Sciatic nerve (tissue), 2 donors: ENCODE results near the gene WDR59. TPM values are rescaled to one million over a fixed set of nuclear protein-coding genes. Genes with fewer than 3 reads are reported as not detected.
"Not testable (repeated sequence)": the region's sequence is repeated elsewhere in the genome, so short reads cannot be mapped to it uniquely, and the experiment has no call there.

ENCODE experiments used
- ATAC-seq: fragments of 200-7000 bp; cut with Tn5 transposase; one replicate; pipeline ENCODE4 v1.9.1; 2020; ENCODE audit warnings: mild to moderate bottlenecking, moderate library complexity
- DNase-seq: peaks from one replicate; pipeline ENCODE4 v3.0.0-alpha.2; 2020; ENCODE audit warnings: low spot score
- intact Hi-C: fragments of 100-400 bp; cut with DNase I; formaldehyde crosslinking; loops from one replicate; pipeline ENCODE4 v1.14.2; 2022
- total RNA-seq: library from RNA; stranded (reverse); fragmentation: NEBNext Ultra II Directional; extraction: Animal tissue kit (Norgen Biotek cat#: 25700); gene quantifications from one replicate; pipeline ENCODE4 v1.2.1, GENCODE V29; 2021
- donor health status: DM: no; HTN: no; CAD: no.
- donor health status: DM: no; HTN: no; CAD: no.

The WDR59 gene
- total RNA-seq, 1 donor from 2014 or later = 95.4 TPM

DNA sequence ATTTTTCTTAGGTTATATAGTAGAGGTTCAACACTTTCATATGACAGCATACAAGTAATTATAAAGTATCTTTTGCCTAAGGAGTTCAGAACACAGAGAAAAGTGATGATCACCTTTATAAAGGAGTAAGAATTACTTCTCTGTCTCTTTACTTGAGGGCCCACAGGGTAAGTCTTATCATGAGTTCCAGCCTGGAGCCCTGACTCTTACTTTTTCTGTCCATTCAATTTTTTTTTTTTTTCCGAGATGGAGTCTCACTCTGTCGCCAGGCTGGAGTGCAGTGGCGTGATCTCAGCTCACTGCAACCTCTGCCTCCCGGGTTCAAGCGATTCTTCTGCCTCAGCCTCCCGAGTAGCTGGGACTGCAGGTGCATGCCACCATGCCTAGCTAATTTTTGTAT lies 28.2 kb upstream of the WDR59 start:
- intact Hi-C loops, DNase-seq: not testable (repeated sequence)

DNA sequence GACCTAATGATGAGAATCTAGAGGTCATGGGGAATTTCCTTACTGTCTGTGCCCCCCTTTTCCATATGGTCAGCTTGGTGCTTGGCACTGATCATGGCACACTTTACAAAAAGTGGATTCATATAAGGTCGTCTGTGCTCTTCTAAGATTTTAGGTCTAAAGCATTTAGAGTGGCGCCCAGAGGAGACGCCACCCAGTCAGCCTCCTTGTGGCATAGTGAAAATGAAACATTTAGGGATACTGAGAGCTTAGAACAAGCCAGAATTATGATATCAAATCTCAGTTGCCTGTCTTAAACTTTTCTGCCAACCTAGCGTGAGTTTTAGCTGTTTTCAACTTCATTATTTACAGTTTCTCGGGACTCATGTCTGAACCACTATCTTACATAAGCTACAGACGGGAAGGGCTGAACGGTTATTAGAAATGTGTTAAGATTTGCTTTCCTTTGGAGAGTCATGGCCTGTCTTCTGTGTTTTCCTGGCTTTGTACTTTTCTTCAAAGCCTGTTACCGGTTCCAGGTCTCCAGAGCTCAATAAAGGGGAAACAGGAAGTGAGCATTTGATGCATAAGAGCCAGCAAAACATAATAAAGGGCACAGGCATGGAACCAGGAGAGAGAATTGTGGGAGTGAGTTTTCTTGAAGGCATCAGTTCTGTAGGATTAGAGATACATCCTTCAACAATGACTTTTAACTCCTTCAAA lies 27.6 kb upstream of the WDR59 start:
- DNase-seq (no peak), ATAC-seq (peak; percentile 56)
- intact Hi-C loops = no loop called here

More for the DNA sequence above, 28.2 kb upstream of the WDR59 start:
- ATAC-seq = not testable (repeated sequence)

DNA sequence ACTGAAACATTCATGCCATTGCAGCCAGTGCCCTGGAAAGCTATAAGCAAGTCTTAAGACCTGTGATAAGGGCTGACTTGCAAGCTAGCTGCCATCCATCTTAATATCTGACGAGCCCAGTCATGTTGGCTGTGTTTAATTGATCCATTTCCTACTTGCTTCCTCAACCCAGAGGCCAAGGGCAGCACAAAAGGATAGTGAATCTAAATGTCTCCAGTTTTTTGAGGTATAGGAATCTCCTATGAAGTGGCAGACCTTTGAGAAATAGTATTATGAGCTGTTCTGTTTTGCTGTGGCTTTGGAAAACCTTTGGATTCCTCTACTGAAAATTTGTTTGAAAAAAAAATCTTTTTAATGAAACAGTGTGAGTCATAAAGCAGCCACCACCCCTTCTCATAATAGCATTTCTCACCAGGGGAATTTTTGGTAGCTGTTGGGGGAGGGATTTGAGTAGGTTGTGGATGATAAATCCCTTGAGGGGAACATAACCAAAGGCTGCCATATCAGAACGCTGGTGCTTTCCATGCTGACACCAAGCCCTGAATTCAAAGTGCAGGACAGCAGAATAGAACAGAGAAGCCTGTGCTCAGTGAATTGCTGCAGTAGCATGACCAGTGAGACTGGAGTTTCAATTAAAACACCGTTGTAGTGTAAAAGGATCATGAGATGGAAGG lies 26.8 kb upstream of the WDR59 start:
- DNase-seq = no peak
- intact Hi-C loops = no loop called here
- ATAC-seq = peak; percentile 72

DNA sequence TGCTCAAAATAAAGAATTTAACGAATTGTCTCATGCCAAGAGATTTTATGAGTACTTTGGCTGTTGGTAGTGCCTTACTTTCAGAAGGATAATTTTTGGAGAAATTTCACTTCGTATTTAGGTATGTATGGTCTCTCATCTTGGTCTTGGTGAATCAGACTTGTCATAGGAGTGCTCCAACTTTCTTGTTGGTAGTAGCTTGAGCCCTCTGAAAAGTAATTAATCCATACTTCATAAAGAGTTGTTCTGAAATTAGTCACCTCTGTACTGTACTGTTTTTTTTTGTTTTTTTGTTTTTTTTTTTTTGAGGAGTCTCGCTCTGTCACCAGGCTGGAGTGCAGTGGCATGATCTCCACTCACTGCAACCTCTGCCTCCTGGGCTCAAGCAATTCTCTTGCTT lies 25.5 kb upstream of the WDR59 start:
- ATAC-seq = no peak
- DNase-seq = no peak
- intact Hi-C loops = no loop called here

DNA sequence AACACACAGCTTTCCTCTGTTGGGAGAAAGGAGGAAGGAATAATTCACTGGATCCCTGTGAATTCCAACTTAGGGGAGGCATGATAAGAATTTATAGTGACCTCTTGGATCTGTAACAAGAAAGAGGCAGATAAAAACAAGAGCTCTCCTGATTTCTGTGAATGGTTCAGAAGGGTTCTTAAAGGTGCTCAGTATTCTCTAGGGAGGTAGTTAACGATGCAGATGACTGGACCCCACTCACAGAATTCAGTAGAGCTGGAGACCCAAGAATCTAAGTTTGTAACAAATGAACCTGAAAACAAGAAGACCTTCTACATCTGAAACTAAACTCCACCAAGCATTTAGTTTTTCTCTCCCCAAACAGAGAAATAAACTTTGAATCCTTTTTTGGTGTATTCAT lies 22.5 kb upstream of the WDR59 start:
- intact Hi-C loops = no loop called here
- ATAC-seq = no peak

DNA sequence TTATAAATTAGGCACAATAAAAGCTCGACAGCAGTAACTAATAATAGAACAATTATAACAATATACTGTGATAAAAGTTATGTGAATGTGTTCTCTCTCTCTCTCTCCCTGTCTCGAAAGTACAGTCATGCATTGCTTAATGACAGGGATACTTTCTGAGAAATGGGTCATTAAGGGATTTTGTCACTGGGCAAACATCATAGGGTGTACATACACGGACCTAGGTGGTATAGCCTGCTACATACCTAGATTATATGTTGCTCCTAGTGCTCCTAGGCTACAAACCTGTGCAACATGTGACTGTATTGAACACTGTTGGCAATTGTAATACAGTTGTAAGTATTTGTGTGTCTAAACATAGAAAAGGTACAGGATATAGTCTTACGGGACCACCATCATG lies 20.8 kb upstream of the WDR59 start:
- DNase-seq (no peak), ATAC-seq (no peak)
- intact Hi-C loops = no loop called here

More for the DNA sequence above, 22.5 kb upstream of the WDR59 start:
- no peak for DNase-seq

DNA sequence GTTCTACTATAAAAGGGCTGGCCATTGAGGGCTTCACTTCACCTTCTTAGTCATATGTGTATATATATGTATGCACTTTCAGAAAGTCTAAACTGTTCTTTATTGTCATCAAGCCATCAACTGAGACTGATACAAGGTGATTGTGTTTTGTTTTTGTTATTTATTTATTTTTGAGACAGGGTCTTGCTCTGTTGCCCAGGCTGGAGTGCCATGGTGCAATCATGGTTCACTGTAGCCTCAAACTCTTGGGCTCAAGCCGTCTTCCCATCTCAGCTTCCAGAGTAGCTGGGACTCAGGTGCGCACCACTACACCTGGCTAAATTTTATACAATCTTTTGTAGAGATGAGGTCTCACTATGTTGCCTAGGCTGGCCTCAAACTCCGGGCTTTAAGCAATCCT lies 19.5 kb upstream of the WDR59 start:
- intact Hi-C loops = no loop called here
- DNase-seq (no peak), ATAC-seq (no peak)

DNA sequence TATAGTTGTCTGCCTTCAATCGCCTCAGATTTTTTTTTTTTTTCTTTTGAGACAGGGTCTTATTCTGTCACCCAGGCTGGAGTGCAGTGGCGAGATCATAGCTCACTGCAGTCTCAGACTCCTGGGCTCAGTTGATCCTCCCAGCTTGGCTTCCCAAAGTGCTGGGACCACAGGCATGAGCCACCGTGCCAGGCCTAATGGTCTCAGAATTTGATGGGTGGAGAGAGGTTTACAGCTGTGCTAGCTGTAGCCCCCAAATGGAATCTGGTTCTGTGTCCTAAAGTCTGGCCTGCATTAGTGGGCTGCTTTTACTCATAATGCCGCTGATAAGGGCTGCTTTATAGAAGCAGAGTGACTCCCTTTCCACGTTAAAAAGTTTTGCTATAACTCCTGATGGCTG lies 19.0 kb upstream of the WDR59 start:
- intact Hi-C loops = no loop called here
- no peak for DNase-seq
- ATAC-seq = no peak

DNA sequence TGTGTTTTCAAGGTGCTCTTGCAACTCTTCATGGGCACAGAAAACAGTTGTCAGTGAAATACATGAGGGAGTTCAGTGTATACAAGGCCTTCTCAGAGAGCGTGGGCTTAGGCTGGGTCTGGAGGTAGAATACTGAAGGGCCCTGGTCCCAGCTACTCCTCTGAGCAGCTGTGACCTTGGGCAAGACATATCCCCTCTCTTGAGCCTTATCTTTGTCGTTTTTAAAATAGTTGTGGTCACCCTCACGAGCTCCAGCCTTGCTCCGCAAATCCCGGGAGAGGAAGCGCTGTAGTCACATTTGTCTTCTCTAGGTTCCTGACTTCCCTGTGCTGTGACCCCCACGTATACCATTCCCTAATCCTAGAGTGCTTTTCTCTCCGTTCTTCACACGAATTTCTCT lies 17.6 kb upstream of the WDR59 start:
- intact Hi-C loops = no loop called here
- ATAC-seq = no peak
- DNase-seq = no peak

DNA sequence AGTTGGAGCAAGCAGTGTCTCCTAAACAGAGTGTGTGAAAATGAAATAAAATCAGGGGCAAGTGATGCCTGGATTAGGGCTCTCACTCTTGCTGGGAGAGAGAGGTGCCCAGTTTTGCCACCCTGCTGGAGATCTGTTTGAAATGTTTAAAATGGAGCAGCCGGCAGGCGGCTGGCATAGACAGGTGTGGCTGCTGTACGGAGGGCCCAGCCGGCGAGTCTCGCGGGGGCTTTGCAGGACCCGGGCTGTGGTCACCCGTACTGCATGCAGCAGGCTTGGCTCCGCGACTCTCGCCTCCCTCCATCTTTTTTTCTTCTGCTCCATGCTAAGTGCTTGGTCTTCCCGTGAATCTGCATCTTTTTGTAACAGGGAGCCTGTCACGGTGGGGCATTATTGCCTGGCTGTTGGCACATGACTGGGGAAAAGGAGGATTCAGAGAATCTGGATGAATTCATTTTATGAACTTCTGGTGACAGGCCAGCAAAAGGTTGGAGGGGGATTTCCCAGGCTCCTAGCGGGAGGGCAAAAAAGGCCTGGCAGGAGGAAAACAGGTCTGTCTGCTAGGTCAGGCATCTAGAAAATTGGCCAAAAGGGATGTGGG lies 15.7 kb upstream of the WDR59 start:
- DNase-seq = no peak
- intact Hi-C loops = no loop called here
- peak; percentile 11 for ATAC-seq

DNA sequence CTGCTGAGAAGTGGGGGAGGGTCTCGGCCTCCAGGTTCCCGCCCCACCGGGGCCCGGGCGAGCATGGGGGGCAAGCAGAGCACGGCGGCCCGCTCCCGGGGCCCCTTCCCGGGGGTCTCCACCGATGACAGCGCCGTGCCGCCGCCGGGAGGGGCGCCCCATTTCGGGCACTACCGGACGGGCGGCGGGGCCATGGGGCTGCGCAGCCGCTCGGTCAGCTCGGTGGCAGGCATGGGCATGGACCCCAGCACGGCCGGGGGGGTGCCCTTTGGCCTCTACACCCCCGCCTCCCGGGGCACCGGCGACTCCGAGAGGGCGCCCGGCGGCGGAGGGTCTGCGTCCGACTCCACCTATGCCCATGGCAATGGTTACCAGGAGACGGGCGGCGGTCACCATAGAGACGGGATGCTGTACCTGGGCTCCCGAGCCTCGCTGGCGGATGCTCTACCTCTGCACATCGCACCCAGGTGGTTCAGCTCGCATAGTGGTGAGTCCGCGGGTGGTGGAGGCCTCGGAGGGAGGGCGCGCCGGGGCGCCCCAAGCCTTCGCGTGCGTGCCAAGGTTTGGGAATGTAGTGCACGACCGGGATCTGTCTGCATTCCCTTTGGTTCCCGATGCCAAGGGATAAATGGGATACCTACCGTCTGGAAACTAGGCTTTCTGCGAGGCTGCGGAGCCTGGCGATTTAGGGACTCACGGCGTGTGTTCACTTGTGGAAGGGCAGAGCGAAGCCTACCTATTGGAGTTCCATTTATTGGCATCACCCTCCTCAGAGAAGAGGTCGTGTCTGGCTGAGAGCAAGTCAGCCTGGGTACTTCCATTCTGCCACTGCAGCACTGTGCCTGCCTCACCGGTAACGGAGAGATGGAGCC lies 14.9 kb upstream of the WDR59 start:
- peak; percentile 68 for DNase-seq
- peak; percentile 50 for ATAC-seq
- intact Hi-C loops = loop anchor here (2.0 kb wide), 1 partner anchor 111 kb away; no protein-coding TSS in a partner anchor

DNA sequence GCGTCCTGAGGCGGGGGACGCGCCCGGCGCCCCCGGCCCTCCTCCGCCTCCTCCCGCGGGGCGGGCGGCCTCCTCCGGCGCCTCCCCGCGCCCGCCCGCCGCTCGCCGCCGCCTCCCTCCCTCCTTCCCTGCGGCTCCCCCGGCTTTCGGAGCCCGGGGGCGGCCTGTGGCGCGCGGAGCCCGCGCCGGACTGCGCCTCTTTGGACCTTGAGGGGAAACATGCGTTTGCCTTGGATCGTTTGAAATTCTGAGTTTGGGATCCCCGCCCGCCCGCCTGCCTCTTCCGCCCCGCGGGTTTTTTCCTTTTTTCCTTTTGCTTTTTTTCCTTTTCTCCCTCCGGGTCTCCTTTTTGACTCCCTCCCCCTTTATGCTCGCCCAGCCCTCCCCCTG lies 14.3 kb upstream of the WDR59 start:
- DNase-seq (peak; percentile 68), ATAC-seq (peak; percentile 33)
- intact Hi-C loops = loop anchor here (2.0 kb wide), 1 partner anchor 112 kb away; no protein-coding TSS in a partner anchor

DNA sequence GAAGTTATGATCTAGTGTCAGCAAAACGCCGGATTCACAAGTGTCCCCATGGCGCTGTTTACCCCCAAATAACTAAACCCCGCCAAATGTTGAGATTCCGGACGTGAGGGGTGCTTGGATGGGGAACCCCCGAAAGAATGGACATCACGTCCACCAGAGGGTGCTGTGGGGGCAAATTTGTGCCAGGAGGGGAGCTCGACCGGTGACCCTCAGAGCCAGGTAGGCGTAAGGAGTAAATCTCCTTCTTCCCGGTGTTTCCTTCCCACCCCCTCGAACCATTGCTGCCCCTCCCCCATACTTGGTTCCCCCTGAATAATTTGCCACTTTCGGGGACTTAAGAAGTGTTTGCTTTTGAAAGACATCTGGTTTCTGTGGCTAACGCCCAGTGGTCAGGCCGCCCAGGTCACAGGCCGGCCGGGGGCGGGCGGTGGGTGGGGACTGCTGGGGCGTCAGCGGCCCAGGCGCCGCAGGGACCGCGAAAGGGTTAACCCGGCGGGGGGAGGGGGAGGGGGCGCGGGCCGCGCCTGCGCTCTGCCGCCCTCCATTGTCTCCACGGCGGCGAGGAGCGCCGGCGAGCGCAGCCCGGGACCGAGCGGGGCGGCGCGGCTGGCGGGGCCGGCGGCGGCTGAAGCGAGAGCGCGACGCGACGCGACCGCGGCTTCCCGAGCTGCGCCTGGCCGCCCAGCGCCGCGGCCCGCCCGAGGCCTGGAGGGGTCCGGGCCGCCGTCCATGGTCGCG lies 13.7 kb upstream of the WDR59 start, which contains the start of gene ZNRF1:
TSS of gene ZNRF1 (plus strand) at position 544 of the 738 bp plus-strand sequence. CDS start 648 bp downstream, outside the sequence.
- DNase-seq (peak; percentile 90), ATAC-seq (peak; percentile 89)
- intact Hi-C loops = loop anchor here (2.0 kb wide), 1 partner anchor 112 kb away; no protein-coding TSS in a partner anchor

DNA sequence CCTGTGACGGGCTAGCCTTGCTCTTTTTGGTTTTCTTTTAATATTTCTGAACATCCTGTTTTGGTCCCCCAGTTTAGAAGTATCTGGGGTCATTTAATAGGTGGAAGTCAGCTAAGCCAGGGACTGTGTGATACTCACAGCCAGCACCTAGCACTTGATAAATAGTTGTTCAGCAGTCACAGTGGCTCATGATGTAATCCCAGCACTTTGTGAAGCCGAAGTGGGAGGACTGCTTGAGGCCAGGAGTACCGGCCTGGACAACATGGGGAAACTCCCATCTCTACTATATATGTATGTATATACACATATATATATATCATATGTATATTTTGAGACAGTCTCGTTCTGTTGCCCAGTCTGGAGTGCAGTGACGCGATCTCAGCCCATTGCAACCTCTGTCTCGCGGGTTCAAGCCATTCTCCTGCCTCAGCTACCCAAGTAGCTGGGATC lies 12.1 kb upstream of the WDR59 start:
- intact Hi-C loops = no loop called here

DNA sequence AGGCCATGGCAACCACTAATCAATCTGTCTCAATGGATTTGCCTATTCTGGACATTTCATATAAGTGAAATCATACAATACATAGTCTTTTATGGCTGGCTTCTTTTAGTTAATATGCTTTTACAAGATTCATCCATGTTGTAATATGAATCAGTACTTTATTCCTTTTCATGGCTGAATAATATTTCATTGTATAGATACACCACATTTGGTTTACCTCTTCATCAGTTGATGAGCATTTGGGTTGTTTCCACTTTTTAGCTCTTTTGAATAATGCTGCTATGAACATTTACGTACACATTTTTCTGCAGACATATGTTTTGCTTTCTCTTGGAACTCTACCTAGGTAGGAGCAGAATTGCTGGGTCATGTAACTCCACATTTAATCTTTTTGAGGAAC lies 11.1 kb upstream of the WDR59 start:
- ATAC-seq = no peak
- intact Hi-C loops = no loop called here
- DNase-seq = no peak

More for the DNA sequence above, 12.1 kb upstream of the WDR59 start:
- DNase-seq (no peak), ATAC-seq (no peak)

DNA sequence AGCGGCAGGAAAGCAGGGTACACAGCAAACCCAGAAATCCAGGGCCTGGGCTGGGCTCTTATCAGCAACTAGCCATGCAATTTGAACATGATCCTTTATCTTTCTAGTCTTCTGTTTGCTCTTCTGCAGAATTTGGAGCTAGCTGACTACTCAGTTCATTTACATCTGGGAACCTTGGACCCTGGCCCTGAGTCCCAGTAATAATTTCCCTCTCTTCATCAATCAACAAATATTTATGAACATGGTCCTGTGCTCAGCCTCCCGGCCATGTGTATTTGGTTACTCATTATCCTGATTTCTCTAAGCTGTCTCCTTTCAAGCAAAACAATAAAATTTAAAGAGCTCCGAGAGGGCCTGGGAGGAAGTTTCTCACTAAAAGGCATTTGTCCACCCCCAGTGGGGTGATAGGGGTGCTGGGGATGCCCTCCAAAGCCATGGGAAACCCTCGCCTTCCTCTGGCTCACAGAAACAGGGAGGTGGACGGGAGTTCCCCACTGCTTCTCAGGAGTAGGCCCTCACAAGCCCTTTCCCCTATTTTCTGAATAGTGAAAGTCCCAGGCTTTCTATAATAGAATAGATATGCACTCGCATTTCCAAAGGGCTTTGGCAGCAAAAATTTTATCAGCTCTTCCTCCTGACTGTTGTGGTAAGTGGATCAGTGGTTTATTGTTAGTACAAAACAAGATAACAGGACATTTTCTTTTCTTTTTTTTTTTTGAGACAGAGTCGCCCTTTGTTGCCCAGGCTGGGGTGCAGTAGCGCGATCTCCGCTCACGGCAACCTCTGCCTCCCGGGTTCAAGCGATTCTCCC lies 6.9 kb upstream of the WDR59 start:
- DNase-seq (no peak), ATAC-seq (no peak)
- intact Hi-C loops = no loop called here

DNA sequence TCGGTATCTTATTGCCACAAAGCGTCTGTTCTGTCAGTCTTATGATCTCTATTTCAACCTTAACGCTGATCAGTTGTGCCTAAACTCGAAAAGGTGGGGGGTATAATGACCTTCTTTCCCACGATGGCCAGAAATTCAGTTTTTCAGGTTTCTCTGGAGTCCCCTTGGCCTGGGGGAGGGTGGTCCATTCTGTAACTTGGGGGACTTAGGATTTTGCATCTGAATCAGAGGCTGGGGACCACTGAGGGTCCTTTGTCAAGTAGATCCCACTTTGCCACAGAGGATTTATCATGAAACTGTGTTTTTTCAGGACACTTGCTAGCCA lies 6.3 kb upstream of the WDR59 start:
- intact Hi-C loops = no loop called here
- ATAC-seq (no peak), DNase-seq (no peak)

DNA sequence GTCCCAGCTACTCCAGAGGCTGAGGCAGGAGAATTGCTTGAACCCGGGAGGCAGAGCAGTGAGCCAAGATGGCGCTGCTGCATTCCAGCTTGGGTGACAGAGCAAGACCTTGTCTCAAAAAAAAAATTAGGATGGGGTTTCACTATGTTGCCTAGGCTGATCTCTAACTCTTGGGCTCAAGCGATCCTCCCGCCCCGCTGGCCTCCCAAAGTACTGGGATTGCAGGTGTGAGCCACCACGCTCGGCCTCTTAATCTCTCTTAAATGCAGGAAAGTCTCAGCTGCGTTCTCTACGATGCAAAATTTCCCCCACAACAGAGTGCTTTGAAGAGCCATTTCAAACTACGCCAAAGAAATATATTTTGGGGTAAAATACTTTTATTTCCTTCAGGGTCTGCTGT lies 5.9 kb upstream of the WDR59 start:
- DNase-seq (no peak), ATAC-seq (no peak)
- intact Hi-C loops = no loop called here
